Left renal pelvis (tissue), 4 donors: Measurements from ENCODE around the gene PROK1. TPM values are rescaled to one million over a fixed set of nuclear protein-coding genes. Genes with fewer than 3 reads are reported as not detected.
A peak's percentile ranks its signal among the peaks of the same experiment; 100 is the strongest.
"Not testable (repeated sequence)": the region's sequence is repeated elsewhere in the genome, so short reads cannot be mapped to it uniquely, and the experiment has no call there.

Experiments
- DNase-seq, 4 donors: peaks; one replicate each; pipeline ENCODE4 v3.0.0-alpha.2; 2013; ENCODE audit warnings: low read depth in 4 of 4, low spot score in 3 of 4
- polyA plus RNA-seq, 4 donors: library from polyadenylated mRNA; unstranded; fragments of 120-200 nt; gene quantifications; one replicate each; pipeline ENCODE4 v1.2.1, GENCODE V29; 2013; ENCODE audit not compliant: insufficient read length in 4 of 4

The PROK1 gene
- polyA plus RNA-seq, 4 donors: 0.11 to 0.96 (median 0.34) TPM; not detected in 1

DNA sequence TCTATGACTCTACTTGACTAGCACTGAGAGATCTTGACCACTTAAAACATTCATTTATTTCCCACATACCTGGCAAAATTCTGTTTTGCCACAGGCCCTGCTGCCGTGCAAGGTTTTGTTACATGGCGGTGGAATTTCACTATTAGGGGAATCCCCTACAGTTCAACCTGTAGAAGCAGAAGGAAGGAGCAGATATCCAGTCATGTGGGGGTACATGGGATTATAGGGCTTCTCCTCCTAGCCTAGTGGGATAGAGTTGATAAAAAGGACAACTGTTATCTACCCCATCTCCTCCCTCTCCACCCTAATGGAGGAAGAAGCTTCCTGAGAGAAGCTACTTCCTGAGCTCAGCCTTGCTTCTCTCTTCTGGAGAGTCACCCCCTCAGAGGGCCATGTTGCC, 17.7 kb upstream of the PROK1 start:
- DNase-seq: no peak

DNA sequence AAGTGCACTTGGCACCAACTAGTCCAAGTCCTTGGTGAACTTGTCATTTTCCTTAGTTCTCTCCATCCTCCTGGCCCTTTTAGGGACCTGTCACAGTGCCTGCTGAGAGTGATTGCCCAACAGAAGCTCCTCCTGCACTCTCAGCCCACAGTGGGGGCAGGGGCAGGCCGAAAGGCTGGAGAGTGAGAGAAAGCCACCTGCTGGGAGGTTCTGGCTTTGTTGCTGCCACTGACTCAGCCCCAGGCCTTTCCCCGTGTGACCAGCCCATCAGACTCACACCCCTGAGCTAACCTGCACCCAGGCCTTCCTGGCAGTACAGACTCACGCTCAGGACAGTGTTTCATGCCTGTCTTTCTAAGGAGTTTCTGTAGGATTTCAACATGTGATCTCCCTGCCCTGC, 17.1 kb upstream of the PROK1 start:
- DNase-seq: no peak

DNA sequence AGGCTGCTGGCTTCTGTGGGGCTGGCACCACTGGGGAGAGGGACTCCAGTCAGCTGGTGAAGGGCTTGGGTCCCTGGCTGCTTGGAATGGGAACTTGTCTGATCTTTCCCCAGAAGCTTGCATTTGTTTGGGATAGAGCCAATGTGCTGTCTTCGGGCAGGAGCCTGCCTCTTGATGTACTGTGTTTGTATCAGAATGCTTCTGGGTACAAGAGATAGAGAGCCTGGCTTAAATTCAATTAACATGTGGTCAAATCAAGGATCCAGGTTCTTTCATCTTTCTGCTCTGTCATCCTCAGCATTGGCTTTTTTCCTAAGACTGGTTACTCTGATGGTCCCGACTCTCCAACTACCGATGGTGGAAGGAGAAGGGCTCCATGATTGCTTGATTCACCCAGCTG, 16.0 kb upstream of the PROK1 start:
- no peak for DNase-seq

DNA sequence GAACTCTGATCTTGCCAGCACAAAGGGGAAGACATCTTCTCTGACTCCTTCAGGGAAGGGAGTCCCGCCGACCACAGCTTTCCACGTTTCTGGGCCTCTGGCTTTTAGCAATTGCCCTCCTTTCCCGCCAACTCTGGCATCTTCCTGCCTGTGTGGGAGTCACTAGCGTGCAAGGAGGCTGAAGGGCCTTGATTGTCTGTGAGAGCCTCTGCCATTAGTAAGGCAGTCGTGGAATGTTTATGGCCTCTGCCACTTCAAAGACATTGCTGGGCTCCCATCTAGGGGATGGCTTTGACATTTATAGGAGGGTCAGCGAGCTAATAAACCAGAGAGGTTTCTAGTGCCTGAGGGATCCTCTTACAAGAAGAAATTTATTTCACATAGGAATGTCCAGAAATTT, 14.3 kb upstream of the PROK1 start:
- DNase-seq: peak in 2 of 4 donors; percentile 16 to 47

DNA sequence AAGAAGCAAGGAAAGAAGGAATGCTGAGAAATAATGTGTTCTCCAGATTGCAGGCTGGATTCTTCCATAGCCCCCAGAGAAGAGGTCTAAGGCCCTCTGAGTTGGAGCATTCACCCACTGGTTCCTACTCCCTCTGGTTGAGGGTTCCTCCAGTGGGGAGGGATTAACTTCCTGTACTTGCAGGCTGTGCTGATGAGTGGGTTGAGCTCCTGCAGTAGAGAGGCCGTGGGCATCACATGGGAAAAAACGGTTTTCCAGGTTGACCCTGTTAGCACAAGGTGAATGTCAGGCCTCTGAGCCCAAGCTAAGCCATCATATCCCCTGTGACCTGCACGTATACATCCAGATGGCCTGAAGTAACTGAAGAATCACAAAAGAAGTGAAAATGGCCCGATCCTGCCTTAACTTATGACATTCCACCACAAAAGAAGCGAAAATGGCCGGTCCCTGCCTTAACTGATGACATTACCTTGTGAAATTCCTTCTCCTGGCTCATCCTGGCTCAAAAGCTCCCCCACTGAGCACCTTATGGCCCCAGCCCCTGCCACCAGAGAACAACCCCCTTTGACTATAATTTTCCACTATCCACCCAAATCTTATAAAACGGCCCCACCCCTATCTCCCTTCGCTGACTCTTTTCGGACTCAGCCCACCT, 13.2 kb upstream of the PROK1 start:
- DNase-seq: not testable (repeated sequence)

DNA sequence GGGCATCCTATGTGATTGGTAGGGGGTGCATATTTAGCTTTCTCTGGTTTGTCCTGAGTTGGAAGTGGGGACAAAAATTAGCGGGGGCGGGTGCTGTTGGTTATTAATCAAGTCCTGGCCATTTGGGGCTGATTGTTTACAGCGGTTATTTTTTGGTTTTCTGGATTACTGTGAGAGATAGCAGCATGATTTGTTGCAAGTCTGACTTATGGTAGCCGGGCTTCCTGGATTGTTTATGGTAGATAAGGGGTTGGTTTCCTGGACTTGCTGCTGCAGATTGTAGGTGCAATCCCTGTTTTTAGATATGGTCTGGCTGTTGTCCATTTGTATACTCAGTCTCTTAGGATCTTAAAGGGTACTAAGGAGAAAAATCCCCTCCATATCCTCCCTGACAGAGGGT, 12.1 kb upstream of the PROK1 start:
- no peak for DNase-seq

DNA sequence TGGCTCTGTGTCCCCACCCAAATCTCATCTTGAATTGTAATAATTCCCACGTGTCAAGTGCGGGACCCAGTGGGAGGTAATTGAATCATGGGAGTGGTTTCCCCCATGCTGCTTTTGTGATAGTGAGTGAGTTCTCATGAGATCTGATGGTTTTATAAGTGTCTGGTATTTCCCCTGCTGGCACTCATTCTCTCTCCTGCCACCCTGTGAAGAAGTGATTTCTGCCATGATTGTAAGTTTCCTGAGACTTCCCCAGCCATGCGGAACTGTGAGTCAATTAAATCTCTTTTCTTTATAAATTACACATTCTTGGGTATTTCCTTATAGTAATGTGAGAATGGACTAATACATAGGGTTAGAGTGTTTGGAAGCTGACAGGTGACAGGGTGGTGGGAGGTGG, 11.1 kb upstream of the PROK1 start:
- DNase-seq: not testable (repeated sequence)

DNA sequence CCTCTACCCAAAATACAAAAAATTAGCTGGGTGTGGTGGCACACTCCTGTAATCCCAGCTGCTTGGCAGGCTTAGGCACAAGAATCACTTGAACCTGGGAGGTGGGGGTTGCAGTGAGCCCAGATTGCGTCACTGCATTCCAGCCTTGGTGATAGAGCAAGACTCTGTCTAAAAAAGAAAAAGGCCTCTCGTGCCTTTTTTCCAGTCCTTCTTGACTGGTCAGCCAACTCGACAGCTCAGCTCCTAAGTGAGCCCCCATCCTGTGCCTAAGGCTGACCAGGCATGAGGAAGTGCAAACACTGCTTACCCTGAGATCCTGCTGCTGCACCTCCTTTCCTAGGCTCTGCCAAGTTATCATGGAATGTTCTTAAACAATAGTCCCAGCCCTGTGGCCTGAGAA, 10.1 kb upstream of the PROK1 start:
- no peak for DNase-seq

DNA sequence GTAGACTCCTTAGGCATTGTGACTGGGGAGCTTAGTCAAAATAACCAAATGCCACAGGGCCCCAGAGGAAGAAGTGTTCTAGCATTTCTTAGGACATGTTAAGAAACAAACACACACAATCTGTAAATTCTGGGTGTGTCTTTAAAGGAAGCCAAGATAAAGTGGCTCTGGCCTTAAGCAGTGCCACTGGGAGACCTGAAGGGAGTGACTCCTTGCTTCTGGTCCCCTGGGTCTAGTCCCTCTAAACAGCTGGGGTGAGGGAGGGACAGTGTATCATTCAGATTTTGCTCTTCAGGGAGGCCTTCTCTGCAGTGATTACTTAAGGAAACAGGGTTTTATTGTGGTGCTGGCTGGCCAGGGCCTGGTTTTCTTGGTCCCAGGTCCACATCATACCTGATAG, 9.1 kb upstream of the PROK1 start:
- DNase-seq: no peak

DNA sequence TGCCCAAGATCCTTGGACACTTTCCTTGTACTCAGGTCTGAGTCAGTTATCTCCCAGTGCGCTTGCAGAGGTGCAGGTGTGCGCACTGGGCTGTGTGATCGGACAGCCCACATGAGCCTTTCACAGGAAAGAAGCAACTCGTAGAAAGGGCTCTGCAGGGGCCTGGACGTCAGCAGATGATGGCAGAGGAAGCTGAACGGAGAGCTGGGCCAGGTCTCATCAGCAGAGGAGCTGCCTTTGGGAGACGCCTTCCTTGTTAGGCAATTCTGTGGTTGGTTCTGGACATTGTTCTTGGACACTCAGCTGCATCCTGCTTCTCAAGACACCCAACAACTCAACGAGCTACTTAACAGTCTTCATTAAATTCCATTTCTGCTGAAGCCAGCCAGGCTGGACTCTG, 7.5 kb upstream of the PROK1 start:
- no peak for DNase-seq

DNA sequence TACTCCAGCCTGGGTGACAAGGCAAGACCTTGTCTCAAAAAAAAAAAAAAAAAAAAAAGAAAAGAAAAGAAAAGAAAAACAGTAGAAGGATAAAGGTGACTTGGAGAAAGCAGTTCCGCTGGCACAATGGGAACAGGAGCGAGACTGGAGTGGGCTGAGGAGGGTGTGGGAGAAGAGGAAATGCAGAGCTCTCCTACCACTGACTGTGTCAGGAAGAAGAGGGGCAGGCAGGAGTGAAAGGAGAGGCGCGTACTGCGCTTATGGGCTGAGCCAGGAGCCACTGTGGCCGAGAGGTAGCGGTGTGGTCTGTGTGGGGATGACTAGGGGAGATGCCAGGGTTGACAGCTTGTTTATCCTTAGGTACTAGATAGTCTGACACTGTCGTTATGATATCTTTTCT, 6.4 kb upstream of the PROK1 start:
- DNase-seq: no peak

DNA sequence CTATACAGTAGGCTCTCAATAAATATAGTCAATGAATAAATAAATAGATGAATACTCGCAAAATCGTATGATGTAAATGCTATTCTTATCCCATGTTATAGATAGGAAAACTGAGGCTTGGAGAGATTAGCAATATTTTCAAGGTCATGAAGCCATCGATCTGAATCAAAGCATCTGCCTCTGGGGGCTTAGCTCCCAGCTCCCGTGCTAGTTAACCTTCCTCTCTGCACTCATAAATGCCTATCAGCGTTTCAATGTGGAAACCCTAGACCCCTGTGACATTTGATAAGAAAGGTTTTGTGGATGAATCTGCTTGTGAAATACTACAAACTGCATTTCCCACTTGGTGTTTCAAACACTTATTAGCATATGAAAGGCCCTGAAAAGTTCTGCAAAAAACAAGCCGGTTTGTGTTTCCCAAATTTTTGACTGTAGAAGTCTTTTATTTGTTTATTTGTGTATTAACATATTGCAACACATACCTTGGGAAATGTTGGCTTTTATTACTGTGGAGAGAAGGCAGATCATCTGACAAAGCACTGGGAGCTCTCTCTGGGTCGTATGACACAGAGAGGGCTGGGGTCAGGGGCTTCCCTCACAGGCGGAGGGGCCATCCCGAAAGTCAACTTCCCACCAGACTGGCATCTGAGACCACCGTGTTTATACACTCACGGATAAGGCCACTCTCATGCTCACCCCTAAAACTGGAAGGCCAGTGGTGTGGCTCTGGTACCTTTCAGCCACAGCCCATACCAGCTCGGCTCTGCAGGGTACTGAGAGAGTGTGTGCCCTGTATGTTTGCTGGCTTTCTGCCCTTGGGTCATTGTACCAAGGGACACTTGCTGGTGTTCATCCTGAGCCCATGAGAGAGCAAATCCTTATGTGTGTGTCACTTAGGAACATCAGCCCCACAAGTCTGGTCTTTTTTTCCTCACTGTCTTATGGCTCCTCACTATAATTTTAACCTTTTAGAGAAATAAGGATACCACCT, 993 bp upstream of the PROK1 start:
- DNase-seq: no peak

DNA sequence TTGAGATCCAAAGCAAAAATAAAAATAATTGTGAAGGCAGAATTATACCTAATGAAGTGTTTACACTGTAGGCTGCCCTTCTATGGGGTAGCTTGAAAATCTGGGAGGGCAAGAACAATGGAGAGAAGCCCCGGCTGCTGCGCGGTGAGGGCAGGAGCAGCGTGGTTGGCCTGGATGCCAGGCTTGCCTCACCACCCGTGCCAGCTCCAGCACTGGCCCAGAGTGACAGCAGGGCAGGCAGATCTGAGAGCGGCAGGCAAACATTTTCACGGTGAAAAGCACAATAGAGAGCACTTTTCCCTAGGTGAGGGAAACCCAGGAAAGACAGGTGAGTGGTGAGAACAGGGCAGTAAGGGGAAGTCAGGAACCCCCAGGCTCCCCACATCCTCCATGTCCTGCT, 1.4 kb downstream of the PROK1 start:
- DNase-seq: no peak

DNA sequence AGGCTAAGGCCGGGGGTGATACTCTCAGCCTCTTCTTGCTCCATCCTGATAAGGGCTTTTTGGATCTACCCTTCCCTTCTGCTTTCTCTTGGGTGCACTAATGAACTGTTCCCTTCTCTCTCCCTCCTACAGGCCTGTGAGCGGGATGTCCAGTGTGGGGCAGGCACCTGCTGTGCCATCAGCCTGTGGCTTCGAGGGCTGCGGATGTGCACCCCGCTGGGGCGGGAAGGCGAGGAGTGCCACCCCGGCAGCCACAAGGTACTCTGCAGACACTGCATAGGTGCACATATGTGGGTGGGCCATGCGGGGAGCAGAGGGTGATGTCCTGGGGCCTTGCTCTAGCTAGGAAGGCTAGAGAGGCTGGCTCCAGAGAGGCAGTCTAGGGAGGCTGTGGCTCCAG, 2.9 kb downstream of the PROK1 start:
- DNase-seq: no peak

DNA sequence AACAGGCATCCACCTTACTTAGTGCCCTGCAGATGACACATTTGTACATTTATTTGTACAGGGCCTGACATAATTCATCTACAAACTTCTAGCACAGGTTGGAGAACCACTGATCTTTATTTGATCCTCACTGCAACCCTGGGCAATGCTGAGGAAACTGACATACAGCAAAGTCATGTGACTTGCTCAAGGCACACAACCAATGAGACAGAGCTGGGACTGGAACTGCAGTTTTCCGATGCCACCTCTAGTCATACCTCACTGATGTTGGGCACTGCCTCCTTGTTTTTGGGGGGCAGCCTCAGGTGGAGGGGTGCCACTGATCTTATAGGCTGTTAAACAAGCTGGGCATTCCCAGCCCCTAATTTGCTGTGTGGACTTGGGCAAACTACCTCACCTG, 3.4 kb downstream of the PROK1 start:
- DNase-seq: no peak

DNA sequence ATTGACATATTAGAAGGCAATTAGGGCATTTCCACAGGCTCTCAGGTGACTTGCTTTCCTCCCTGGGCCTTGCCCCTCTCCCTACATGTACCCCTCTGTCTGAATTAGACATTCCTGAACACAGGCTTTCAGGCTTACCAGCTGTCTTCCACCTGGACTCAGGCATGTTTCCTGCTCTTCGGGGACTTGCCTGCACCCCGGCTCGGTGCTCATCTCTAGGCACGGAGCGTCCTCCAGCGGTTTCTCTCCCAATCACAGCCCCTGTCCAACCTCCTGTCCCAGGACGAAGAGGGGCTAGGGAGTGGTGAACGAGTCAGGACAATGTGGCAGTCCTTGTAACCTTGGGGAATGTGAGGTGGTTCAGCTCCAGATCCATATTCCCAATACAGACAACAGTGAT, 4.2 kb downstream of the PROK1 start:
- no peak for DNase-seq

DNA sequence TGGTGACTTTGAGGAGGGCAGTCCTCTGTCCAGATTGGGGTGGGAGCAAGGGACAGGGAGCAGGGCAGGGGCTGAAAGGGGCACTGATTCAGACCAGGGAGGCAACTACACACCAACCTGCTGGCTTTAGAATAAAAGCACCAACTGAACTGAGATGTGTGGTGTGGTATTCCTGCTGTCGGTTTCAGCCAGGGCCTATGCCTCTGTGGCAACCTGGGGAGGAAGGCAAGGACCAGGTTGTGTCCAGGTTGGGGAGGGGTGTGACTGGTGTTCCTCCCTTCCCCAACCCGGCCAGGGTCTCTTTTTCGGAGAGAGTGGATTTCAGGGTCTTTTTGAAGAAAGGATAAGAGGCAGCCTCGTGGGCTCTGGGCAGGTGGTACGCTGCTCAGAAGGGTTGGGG, 6.3 kb downstream of the PROK1 start:
- DNase-seq: no peak

DNA sequence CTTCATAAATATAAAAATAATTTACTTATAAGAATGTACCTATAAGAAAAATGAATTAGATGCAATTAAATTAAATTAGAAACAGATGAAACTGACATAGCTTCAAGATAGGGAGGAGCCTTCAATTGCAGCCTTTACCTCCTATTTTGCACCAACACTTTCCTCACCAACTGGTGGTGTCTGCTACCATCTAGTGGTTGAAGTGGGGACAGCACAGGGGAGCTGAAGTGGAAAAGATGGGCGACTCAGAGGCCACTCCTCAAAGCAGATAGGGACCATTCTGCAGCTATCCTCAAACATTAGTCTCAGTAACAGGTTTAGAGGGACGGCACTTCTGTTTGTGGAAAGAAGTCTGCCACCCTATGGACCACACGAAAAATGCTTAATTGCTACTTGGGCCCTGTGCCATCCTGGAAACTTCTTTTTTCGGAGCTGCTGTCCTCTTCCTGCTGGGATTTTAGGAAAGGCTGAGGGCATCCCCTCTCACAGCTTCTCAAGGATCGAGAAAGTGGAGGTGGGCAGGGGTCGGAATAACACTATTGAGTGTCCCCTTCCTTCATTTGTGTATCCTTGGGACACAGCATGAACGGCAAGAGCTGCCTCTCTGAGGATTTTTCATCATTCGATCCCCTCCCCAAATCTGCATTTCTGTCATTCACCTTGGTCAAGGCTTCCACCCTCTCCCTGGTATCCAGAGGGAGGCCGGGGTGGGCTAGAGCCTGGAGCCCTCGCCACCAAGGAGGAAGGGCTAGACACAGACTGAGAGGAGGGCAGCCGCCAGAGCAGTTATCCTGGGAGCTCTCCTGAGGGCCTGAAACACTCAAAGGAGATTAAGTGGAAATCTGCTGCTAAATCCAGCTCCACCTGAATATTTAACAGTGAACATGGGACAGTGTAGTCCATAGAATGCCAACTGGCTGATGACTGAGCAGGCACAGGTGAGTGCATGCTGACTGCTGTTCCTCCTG, 9.6 kb downstream of the PROK1 start:
- DNase-seq: peak in 3 of 4 donors; percentile 57 to 65 (median 59)

DNA sequence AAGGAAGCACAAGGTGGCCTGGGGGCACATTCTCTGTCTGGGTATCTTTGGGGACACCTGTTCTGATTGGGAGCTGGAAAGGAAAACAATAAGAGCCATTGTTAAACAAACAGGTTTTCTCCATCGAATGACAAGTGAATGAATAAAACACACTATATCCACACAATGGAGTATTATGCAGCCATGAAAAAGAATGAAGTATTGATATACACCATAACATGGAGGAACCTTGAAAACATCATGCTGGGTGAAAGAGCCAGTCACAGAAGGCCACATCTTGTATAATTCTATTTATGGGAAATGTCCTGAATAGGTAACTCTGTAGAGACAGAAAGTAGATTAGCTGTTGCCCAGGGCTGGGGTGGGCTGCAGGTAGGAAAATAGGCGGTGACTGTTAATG, 11.1 kb downstream of the PROK1 start:
- no peak for DNase-seq

DNA sequence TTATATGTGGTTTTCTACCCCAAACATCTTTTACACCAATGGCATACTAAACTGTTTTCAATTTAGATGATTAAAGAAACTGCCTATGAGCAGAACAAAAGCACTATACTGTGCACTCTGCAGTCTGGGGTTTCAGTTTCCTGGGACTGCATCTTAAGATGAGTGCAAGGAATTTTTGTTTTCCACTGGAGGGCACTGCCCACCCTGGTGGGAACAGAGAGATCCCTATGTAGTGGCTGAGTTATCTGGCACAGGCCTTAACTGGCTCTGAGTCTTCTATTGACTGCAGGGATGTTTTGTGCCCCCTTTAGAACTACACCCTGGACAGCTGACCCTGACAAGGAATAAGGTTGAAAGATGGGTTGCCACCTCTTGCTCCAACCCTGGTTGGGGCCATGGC, 12.0 kb downstream of the PROK1 start:
- no peak for DNase-seq

DNA sequence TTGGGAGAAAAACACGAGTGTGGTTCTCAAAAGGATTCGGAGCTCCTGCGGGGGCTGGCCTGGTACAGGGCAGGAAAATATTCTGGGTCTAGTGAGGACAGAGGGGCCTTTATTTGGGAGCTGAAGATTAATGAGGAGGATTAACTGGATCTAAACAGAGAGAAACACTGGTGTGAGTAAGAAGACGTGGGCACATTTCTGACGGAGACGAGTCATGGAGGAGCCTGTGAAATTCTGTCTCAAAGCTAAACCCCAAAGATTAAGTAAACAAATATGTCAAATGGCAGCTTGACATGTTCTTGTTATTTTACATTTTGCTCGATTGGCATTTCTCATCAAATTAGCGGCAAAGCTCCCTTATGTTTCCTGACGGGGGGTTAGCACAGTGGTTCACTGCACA, 12.8 kb downstream of the PROK1 start:
- DNase-seq: no peak
